Muscle layer of colon (tissue), 2 donors: ENCODE measurements around the gene CYB5R4.

Experiments used
- H3K27ac ChIP-seq: one replicate; pipeline ENCODE4 v1.7.0; 2013; ENCODE audit warnings: low read depth, mild to moderate bottlenecking, low read length, moderate library complexity
- H3K27me3 ChIP-seq, 2 donors: one replicate each; pipeline ENCODE4 v1.7.0; 2013; ENCODE audit warnings: low read length in 2 of 2, mild to moderate bottlenecking in 2 of 2; ENCODE audit not compliant: insufficient read depth in 2 of 2, control insufficient read depth in 1 of 2
- H3K36me3 ChIP-seq: one replicate; pipeline ENCODE4 v1.7.0; 2013; ENCODE audit warnings: mild to moderate bottlenecking, low read length; ENCODE audit not compliant: insufficient read depth
- H3K4me1 ChIP-seq: one replicate; pipeline ENCODE4 v1.7.0; 2013; ENCODE audit warnings: mild to moderate bottlenecking, low read length; ENCODE audit not compliant: insufficient read depth
- H3K4me3 ChIP-seq, 2 donors: one replicate each; pipeline ENCODE4 v1.7.0; 2013; ENCODE audit warnings: low read length in 2 of 2, low read depth in 1 of 2, mild to moderate bottlenecking in 1 of 2, moderate library complexity in 1 of 2
- H3K9ac ChIP-seq: one replicate; pipeline ENCODE4 v1.7.0; 2013; ENCODE audit warnings: low read length
- H3K9me3 ChIP-seq: one replicate; pipeline ENCODE4 v1.7.0; 2013; ENCODE audit warnings: mild to moderate bottlenecking, low read length
- donor health status: abdominal sarcoma.
- donor health status: Adenocarcinoma of cecum.

Gene CYB5R4

GRCh38 chr6:83960664-83961063 lies 101.2 kb downstream of the CYB5R4 start:
- Histone ChIP-seq H3K9me3 (no peaks in the 10 kb centered on the region), H3K27me3 (no peaks in the 10 kb centered on the region), H3K27ac (no peak overlapping the region), H3K4me1 (no peaks in the 10 kb centered on the region), H3K9ac (no peak overlapping the region), H3K4me3 (no peak overlapping the region), H3K36me3 (peaks cover 24% of the 10 kb centered on the region)

GRCh38 chr6:83962582-83962981 lies 103.1 kb downstream of the CYB5R4 start:
- H3K9ac ChIP-seq = no peak overlapping the region
- peaks cover 14% of the 10 kb centered on the region for H3K36me3 ChIP-seq
- H3K27me3 ChIP-seq = no peaks in the 10 kb centered on the region
- no peaks in the 10 kb centered on the region for H3K4me1 ChIP-seq
- no peak overlapping the region for H3K4me3 ChIP-seq
- no peaks in the 10 kb centered on the region for H3K9me3 ChIP-seq
- no peak overlapping the region for H3K27ac ChIP-seq

- Histone ChIP-seq H3K36me3 (peaks cover 4% of the 10 kb centered on the region), H3K27ac (no peak overlapping the region), H3K9ac (no peak overlapping the region), H3K4me1 (no peaks in the 10 kb centered on the region), H3K27me3 (no peaks in the 10 kb centered on the region), H3K9me3 (no peaks in the 10 kb centered on the region), H3K4me3 (no peak overlapping the region)
Measured at GRCh38 chr6:83966539-83966938, 107.0 kb downstream of the CYB5R4 start.

GRCh38 chr6:83970582-83970981 lies 111.1 kb downstream of the CYB5R4 start:
- Histone ChIP-seq H3K9me3 (no peaks in the 10 kb centered on the region), H3K36me3 (no peaks in the 10 kb centered on the region), H3K4me3 (no peak overlapping the region), H3K27ac (no peak overlapping the region), H3K4me1 (no peaks in the 10 kb centered on the region), H3K27me3 (no peaks in the 10 kb centered on the region), H3K9ac (no peak overlapping the region)

GRCh38 chr6:83974409-83975050 lies 115.0 kb downstream of the CYB5R4 start:
- H3K36me3 ChIP-seq = no peaks in the 10 kb centered on the region
- H3K27me3 ChIP-seq = no peaks in the 10 kb centered on the region
- H3K9me3 ChIP-seq = no peaks in the 10 kb centered on the region
- H3K27ac ChIP-seq = no peak overlapping the region
- H3K4me1 ChIP-seq = no peaks in the 10 kb centered on the region
- H3K4me3 ChIP-seq = no peak overlapping the region
- no peak overlapping the region for H3K9ac ChIP-seq

DNA sequence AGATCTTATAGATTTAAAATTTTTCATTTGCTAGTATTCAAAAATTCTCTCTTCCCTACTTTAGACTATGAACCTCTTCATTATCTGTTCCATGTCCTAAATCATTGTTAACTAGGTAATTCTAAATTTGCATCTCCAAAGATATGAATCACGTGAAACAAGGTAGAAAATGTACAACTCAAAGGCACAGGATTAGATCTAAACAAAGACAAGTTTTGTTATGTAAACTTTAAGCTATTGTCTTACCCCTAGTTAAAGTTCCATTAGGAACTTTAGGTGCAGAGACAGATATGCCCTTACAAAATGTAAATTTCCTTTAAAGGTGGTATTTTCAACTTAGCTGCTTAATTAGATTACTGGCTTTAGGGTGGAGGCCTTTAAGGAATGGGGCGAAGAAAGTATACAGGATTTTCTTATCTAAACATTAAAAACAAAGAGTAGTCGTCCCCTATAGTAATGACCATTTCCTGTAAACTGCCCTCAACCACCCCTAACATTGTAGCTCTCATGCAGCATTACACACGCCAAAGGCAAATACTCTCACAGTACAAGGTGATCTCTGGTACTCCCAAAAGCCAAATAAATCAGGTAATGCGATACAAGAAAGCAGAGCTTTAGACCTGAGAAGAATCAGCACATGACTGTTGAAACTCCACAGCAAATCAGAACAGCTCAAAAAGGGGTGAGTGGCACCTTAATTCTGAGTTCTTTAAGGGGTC lies 116.7 kb downstream of the CYB5R4 start:
- Histone ChIP-seq H3K4me1 (no peaks in the 10 kb centered on the region), H3K9me3 (no peaks in the 10 kb centered on the region), H3K27me3 (no peaks in the 10 kb centered on the region), H3K9ac (no peak overlapping the region), H3K36me3 (no peaks in the 10 kb centered on the region), H3K27ac (no peak overlapping the region), H3K4me3 (no peak overlapping the region)

GRCh38 chr6:83976871-83977270 lies 117.4 kb downstream of the CYB5R4 start:
- Histone ChIP-seq H3K9ac (no peak overlapping the region), H3K9me3 (no peaks in the 10 kb centered on the region), H3K27ac (no peak overlapping the region), H3K36me3 (no peaks in the 10 kb centered on the region), H3K4me1 (no peaks in the 10 kb centered on the region), H3K4me3 (no peak overlapping the region), H3K27me3 (no peaks in the 10 kb centered on the region)

- Histone ChIP-seq H3K36me3 (no peaks in the 10 kb centered on the region), H3K9ac (no peak overlapping the region), H3K9me3 (no peaks in the 10 kb centered on the region), H3K27me3 (no peaks in the 10 kb centered on the region), H3K4me3 (no peak overlapping the region), H3K27ac (no peak overlapping the region), H3K4me1 (no peaks in the 10 kb centered on the region)
Measured at GRCh38 chr6:83978324-83978734, 118.8 kb downstream of the CYB5R4 start.

- no peak overlapping the region for H3K27ac ChIP-seq
- H3K4me1 ChIP-seq = no peaks in the 10 kb centered on the region
- no peak overlapping the region for H3K4me3 ChIP-seq
- no peaks in the 10 kb centered on the region for H3K9me3 ChIP-seq
- no peaks in the 10 kb centered on the region for H3K36me3 ChIP-seq
- no peak overlapping the region for H3K9ac ChIP-seq
- no peaks in the 10 kb centered on the region for H3K27me3 ChIP-seq
Measured at GRCh38 chr6:83978997-83979396, 119.5 kb downstream of the CYB5R4 start.

GRCh38 chr6:83984411-83984810 lies 124.9 kb downstream of the CYB5R4 start:
- H3K9me3 ChIP-seq = no peaks in the 10 kb centered on the region
- H3K27ac ChIP-seq = no peak overlapping the region
- no peak overlapping the region for H3K4me3 ChIP-seq
- H3K4me1 ChIP-seq = no peaks in the 10 kb centered on the region
- no peaks in the 10 kb centered on the region for H3K27me3 ChIP-seq
- no peak overlapping the region for H3K9ac ChIP-seq
- no peaks in the 10 kb centered on the region for H3K36me3 ChIP-seq

- Histone ChIP-seq H3K9ac (no peak overlapping the region), H3K9me3 (no peaks in the 10 kb centered on the region), H3K27me3 (no peaks in the 10 kb centered on the region), H3K36me3 (no peaks in the 10 kb centered on the region), H3K4me3 (no peak overlapping the region), H3K27ac (no peak overlapping the region), H3K4me1 (no peaks in the 10 kb centered on the region)
Measured at GRCh38 chr6:83985308-83985713, 125.8 kb downstream of the CYB5R4 start.

- no peak overlapping the region for H3K4me3 ChIP-seq
- H3K36me3 ChIP-seq = no peaks in the 10 kb centered on the region
- H3K9ac ChIP-seq = no peak overlapping the region
- H3K4me1 ChIP-seq = no peaks in the 10 kb centered on the region
- H3K27me3 ChIP-seq = no peaks in the 10 kb centered on the region
- no peak overlapping the region for H3K27ac ChIP-seq
- no peaks in the 10 kb centered on the region for H3K9me3 ChIP-seq
Measured at GRCh38 chr6:83985715-83986114, 126.2 kb downstream of the CYB5R4 start.
